ENCODE data around the gene PRRC2C.

DNA sequence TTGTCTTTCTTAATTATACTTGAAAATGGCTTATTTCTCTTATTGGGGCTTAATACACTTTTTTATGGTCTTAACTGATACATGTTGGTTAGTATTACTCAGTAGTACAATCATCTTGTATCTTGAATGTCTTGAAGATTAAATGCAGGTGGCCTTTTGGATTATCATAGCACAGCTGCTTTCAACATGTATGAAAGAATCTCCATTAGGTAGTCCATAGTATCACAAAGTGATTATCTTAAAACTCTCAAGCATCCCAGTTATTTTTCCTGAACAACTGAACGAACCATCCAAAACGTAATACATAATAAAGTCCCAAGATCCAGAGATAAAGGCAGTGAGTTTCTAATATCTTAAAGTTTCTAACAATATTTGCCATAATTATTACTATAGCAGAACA is 85.0 kb downstream of the PRRC2C start:
- TF ChIP-seq, protein P1, sequence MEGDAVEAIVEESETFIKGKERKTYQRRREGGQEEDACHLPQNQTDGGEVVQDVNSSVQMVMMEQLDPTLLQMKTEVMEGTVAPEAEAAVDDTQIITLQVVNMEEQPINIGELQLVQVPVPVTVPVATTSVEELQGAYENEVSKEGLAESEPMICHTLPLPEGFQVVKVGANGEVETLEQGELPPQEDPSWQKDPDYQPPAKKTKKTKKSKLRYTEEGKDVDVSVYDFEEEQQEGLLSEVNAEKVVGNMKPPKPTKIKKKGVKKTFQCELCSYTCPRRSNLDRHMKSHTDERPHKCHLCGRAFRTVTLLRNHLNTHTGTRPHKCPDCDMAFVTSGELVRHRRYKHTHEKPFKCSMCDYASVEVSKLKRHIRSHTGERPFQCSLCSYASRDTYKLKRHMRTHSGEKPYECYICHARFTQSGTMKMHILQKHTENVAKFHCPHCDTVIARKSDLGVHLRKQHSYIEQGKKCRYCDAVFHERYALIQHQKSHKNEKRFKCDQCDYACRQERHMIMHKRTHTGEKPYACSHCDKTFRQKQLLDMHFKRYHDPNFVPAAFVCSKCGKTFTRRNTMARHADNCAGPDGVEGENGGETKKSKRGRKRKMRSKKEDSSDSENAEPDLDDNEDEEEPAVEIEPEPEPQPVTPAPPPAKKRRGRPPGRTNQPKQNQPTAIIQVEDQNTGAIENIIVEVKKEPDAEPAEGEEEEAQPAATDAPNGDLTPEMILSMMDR (IDR thresholded peaks at IDR 0.05): no peak
- TF ChIP-seq EP300 (IDR thresholded peaks at IDR 0.05) (no peak), POLR2A (IDR thresholded peaks at IDR 0.05) (no peak)
